ENCODE measurements around the gene ACAD10.
"Not testable (repeated sequence)": the region's sequence is repeated elsewhere in the genome, so short reads cannot be mapped to it uniquely, and the experiment has no call there.

ACAD10 gene

DNA sequence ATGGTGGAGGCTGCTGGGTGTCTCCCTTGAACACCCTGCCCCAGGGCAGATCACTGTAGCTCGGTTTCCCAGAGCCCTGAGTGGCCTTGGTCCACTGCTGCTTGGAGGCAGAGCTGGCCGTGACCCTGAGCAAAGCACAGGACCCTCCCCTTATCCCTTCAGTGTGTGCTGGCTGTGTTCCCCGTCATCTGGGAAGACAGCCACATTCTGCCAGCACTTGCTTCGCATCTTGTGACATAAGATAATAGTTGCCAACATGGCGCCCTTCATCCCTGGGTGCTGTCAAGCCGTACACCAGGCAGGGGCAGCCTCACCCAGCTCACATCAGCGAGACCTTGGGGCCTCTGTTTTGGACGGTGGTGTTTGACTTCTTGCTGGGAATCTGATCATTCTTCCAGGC lies 68.8 kb downstream of the ACAD10 start:
- no peak for DNase-seq

DNA sequence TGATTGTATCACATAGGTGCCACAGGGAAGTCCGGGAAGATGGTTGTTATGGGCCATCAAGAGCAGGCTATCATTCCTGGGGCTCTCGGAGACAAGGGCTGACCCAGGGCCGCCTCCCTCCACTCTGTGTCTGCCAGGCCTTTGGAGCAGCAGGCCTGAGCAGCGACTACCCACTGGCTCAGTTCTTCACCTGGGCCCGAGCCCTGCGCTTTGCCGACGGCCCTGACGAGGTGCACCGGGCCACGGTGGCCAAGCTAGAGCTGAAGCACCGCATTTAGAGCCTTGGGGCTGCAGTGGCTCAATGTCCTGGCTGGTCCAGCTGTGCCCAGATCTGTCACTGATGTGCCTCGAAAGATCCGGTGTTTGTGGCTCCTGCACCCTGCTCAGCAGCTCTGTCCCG lies 70.3 kb downstream of the ACAD10 start:
- DNase-seq, result no peak

DNA sequence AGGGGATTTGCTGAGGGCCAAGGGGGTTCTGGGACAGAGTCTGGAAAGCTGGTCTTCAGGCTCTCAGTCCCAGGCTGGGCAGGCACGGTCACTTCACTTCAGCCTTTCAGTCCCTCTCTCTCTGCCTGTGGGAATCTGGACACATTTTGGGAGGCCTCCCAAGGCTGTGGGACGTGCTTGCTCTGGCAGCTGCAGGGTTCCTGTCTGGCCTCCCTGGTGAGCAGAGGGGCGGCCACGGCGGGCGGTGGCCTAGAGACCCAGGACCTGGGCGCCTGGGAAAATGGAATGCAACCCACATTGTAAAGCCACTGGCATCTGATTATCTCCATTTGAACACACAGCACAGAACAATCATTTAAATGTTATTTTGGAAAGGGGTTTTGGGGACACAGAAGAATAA lies 70.8 kb downstream of the ACAD10 start:
- no peak for DNase-seq

DNA sequence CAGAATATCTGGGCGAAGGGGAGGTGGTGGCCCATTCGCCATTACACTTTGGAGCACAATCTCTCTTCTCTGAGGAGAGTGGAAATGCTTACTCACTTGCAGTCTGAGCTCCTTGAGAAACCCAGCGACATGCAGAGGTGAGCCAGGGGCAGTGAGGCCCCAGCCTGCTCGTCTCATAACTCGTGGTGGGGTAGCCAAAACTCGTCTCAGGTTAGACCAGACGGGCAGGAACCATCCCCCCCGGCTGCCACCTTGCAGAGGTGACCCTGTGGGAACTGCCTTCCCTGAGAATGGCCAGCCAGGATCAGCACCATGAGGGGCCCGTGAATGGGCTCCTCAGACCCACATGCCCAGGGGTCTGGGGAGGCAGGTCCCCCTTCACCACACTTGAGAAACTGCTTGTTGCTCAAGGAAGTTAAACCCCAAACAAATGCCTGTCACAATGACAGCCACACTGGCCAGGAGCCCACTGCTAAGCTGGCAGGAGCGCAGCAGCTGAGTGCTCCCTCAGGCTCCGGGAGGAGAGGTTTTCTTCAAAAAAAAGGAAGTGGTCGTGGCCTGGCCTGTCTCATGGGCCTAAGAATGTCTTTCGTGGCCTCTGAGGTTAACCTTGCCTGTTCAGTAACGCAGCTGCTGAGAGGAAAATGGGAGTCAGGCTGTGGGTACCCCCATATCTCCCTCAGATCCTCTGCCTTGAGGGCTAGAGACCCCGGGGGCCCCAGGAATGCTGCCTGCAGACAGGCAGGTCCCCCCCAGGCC lies 71.7 kb downstream of the ACAD10 start:
- DNase-seq, result no peak

DNA sequence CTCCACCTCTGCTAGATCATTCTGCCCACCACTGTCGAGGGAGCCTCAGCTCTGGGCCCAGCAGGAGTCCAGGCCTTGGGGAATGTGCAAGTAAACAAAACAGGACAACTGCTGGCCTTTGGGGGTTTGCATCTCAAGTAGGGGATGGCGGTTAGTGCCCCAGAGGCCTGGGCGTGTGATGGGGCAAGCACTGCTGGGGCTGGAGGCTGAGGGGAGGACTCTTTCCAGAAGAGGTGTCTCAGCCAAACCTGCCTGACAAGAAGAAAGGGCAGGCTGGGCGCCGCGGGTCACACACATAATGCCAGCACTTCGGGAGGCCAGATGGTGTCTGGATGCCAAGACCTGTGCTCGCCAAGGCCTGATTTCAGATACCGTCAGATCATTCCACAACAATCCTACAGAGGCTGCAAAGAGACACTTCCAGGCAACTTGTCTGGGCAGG lies 72.3 kb downstream of the ACAD10 start:
- no peak for DNase-seq

DNA sequence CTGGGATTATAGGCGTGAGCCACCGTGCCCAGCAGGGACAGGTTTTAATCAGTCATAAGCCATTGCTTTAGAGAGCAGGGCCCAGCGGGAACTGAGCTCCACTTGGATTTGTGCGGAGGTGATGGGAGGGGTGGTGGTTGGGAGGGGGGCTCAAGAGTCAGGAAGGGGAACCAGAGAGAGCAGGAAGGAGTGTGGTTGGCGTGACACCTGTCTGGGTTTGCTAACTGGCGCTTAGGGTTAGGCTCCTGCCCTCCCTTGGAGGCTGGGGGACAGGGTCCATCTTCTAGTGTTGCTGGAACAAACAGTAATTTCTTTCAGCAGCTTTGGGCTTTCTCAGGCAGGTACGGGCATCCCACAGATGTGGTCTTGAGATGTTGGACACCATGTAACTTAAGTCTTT lies 73.4 kb downstream of the ACAD10 start:
- no peak for DNase-seq

DNA sequence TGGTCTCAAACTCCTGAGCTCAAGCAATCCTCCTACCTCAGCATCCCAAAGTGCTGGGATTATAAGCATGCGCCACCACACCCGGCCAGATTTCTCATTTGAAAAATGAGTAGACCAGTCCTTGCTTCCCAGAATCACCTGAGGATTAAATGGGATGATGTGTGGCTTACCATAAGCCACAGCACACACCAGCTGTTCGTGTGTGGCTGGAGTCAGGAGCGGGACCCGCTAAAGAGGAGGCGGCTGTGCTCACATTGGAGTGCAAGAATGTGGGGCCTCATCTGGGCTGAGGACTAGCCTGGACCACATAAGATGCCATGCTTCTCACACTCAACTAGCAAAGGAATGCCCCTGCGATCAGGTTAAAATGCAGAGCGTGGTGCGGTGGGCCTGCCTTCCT lies 74.1 kb downstream of the ACAD10 start:
- no peak for DNase-seq

DNA sequence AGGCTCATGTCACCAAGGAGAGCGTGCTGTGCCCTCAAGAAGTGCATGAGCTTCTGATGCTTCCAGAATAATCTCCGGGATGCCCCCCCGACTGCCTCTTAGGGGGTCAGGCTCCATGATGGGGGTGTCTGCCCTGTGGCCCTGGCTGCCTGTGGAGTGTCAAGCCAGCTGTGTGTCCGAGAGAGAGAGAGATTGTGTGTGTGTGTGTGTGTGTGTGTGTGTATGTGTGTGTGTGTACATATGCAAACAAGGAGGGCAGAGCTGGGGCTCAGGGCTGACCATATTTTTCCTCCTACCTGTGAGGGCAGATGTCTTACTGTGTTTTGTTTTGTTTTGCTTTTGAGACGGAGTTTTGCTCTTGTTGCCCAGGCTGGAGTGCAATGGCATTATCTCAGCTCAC lies 75.2 kb downstream of the ACAD10 start:
- no peak for DNase-seq

DNA sequence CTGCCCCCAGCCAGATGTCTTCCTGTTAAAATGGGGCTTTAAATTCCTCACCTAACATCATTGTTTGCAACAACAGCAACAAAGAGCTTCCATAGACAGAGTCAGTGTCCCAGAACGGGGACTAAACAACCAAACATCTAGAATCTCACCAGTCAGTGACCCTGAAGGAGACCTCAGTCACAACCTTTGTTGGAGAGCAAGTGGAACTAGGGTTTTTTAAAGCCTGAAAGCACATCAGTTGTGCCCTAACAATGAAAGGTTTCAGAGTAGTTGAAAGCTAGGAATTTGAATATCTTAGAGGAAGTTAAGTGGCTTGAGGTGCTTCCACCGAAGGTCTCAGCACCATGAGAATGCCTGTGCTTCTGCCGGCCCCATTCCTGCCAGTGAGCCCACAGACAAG lies 75.9 kb downstream of the ACAD10 start:
- DNase-seq, result no peak

DNA sequence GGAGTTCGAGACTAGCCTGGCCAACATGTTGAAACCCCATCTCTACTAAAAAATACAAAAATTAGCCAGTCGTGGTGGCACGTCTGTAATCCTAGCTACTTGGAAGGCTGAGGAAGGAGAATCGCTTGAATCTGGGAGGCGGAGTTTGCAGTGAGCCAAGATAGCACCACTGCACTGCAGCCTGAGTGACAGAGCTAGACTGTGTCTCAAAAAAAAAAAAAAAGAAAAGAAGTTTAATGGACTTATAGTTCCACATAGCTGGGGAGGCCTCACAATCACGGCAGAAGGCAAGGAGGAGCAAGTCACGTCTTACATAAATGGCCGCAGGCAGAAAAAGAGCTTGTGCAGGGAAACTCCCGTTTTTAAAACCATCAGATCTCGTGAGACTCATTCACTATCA lies 77.7 kb downstream of the ACAD10 start:
- DNase-seq, result not testable (repeated sequence)

DNA sequence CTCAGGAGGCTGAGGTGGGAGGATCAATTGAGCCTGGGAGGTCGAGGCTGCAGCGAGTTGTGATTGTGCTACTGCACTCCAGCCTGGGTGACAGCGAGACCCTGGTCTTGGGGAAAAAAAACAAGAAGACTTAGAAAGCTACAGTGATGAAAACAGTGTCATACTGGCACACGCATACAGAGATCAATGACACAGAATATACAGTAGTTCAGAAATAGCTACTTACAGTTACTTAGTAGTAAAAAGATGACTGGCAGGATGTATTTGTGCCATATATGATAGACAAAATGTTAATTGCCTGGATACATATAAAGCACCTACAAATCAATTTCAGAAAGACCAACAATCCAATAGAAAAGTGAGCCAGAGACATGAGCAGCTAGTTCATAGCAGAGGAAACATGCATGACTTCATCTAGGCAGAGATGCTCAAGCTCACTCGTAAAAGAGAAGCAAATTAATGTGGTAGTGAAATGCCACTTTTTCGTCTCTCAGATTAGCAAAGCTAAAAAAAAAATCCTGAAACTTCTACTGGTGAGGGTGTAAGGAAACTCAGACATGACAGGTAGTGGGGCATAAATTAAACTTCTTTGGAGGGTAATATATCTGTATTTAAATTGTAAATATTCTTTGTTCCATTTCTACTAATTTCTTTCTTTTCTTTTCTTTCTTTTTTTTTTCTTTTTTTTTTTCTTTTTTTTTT lies 78.4 kb downstream of the ACAD10 start:
- no peak for DNase-seq

DNA sequence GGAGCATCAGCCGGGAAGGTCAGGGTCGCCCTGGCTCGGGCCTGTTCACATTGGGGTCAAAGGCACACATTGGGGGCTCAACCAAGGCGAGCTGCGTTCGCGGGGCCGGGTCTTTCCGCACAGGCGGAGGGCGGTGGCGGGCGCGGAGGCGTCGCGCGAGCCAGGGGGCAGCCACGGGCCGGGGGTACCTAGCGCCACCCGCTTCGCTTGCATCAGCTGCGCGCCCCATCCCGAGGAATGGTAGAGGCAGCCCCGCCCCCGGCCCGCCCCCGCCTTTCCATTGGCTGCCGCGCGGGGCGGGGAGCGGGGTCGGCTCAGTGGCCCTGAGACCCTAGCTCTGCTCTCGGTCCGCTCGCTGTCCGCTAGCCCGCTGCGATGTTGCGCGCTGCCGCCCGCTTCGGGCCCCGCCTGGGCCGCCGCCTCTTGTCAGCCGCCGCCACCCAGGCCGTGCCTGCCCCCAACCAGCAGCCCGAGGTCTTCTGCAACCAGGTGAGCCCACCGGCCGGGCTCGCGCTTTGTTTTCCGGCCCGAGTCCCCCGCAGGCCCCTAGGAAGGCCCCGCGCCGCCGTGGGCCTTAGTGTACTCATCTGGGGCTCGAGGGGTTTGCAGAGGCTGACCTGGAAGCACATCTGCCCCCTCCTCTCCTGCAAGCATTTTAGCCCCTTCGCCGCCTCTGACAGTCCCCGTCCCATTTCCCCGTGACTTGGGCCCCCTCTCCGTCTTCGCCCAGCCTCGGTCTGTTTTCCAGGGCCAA lies 80.9 kb downstream of the ACAD10 start, which contains the start of gene ALDH2:
TSS of gene ALDH2 (plus strand) at position 326 of the 754 bp plus-strand sequence. CDS start at position 376, 50 bp downstream.
- peak; percentile 26 to 54 for DNase-seq

DNA sequence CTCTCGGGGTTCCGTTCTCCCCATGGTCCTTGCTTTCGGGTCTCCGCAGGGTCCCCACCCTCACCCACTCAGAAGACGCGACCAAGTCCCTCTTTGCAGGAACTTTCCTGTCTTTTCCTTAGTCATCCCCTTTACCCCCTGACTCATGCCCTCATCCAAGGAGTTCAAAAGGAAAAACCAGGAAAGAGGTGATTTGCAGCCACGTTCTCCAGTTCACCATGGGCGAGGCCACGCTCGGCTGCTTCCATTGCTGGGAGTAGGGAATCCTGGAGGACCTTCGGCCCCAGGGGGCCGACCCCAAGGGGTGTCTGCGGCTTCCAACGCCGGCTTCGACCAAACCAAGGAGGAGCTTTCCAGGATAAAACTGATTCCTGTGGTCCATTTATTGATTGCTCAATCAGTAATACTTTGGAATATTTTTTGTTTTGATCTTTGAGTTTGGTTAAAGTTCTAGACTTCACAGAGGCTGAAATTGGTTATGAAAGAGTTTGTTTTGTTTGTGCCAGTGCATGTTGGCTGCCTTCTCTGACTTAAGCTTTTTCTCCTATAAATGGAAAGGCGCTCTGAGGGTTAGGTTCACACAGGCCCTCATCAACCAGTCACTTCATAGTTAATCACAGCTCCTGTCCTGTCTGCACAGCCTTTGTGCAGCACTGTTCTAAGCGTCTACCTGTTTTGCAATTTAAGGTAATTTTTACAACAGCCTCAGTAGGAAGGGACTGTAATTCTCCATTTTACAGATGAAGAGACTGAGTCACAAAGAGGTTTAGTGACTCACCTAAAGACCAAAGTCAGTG lies 81.7 kb downstream of the ACAD10 start:
- DNase-seq, result no peak

DNA sequence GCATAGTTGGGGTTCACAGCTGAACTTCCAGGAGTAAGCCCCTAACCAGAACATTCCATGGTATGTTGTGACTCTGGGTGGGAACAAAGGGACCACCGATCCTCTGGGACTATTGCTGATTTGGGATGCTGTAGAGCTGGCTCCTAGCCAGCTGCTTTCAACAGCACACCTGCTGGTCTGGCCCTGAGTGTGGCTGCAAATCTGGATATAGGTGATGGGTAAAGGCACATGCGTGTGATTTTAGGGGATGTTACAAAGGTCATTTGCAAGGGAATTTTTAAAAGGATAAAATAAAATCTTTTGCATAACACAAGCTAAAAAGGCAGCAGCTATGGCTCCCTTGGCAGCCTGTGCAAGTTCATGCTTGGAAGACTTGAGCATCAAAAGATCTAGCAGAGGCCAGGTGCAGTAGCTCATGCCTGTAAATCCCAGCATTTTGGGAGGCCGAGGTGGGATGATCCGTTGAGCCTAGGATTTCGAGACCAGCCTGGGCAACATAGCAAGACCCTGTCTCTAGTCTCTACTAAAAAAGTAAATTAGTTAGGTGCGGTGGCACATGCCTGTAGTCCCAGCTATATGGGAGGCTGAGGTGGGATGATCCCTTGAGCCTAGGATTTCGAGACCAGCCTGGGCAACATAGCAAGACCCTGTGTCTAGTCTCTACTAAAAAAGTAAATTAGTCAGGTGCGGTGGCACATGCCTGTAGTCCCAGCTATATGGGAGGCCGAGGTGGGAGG lies 82.5 kb downstream of the ACAD10 start:
- DNase-seq, result no peak

DNA sequence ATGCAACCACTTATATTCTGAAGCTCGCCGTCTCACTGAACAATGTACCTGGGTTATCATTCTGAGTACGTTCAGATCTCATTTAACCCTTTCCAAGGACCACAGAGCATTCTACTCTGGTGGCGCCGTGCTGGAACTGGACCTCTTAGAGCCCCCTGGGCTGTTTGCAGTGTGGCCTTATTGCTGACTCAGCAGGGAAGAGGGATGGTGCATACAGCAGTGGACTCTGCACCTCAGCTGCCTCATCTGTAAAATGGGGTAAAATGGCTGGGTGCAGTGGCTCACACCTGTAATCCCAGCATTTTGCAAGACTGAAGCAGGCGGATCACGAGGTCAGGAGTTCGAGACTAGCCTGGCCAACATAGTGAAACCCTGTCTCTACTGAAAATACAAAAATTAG lies 83.7 kb downstream of the ACAD10 start:
- DNase-seq, result no peak

DNA sequence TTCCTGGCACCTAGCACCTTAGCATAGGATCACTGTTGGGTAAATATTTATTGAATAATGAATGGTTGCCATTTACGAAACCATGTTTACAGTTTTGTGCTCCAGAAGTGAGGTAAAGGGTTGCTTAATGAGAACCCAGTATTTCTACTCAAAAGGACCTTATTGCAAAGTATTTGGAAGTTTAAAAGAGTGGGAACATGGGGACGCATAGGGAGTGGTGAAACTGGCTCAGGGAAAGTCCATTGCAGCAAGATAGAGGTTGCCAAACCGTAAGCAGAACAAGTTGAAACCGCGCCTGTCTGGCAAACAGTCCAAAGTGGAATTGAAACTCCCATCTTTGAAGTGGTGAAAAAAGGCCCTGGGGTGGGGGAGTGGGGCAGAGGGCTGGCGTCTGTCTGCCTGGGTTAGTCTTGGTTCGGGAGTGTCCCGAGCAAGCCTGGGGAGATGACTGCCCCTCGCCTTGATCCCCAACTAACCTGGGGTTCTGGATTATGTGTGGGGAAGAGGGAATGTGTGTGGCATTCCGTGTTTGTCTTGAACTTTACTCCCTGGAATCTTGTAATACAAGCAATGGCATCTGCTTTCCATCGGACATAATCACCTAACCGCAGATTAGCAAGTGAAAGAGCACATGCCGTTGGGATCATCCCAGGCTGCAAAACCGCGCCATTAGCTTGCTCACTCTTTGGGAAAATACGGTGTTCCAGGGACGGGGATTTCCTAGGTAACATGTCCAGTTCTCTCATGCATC lies 88.1 kb downstream of the ACAD10 start:
- no peak for DNase-seq

DNA sequence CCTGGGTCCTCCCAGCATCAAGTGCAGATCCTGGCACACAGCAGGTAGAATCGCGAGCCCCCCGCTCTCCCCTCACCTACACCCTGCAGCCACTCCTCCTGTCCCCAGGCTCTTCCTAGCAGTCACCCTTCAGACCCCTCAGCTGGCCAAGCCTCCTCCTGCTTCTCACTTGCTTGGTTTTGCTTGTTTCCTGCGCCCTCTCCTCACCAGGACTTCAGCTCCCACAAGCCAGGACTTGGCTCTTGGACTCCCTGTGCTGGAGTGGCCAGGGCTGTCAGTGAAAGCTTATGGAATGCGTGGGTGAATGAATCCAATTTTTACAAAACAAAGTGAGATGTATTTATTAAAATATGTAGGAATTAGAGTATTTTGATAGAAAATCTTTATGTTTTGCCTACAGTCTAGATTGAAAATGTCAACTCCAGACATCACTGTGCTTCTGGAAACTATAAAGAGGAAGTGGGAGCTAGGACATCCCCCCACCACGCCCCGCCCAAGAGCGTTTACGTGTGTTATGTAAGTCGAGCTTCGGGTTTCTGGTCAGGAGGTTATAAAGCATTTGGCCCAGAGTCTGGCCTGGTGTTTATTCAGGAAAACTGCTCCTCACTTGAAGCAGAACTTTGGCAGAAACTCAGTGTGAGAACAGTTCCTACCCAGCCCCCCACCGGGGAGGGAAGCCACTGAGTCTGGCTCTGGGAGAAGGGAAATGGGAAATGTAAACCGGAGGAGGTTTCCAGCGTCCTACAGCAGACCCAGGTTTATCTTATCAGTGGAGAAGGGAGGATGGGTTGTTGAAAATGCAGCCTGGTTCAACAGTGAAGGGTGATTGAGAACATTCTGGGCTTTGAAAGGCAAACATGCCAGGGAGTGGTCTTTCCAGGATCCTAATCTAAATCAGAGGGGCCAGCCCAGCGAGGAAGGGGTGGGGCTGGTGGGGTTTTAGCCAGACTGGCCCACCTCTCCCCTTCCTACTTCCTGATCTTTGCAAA lies 89.6 kb downstream of the ACAD10 start:
- DNase-seq, result no peak

DNA sequence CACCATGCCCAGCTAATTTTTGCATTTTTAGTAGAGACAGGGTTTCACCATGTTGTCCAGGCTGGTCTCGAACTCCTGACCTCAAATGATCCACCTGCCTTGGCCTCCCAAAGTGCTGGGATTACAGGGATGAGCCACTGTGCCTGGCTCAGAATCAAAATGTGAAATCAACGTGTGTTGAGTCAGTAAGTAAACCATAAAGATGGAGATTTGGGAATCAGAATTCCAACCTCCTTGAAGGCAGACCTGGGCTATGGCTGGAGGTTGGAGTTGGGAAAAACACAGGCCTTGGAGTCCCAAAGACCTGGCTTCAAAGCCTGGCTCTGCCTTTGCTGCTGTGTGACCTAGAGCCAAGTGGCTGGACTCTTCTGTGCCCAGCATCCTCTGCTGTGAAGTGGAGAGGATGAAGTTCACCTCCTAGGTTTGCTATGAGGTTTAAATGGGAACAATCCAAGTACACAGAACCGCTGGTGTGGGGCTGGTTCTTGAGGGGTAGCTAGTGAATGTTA lies 91.0 kb downstream of the ACAD10 start:
- no peak for DNase-seq

DNA sequence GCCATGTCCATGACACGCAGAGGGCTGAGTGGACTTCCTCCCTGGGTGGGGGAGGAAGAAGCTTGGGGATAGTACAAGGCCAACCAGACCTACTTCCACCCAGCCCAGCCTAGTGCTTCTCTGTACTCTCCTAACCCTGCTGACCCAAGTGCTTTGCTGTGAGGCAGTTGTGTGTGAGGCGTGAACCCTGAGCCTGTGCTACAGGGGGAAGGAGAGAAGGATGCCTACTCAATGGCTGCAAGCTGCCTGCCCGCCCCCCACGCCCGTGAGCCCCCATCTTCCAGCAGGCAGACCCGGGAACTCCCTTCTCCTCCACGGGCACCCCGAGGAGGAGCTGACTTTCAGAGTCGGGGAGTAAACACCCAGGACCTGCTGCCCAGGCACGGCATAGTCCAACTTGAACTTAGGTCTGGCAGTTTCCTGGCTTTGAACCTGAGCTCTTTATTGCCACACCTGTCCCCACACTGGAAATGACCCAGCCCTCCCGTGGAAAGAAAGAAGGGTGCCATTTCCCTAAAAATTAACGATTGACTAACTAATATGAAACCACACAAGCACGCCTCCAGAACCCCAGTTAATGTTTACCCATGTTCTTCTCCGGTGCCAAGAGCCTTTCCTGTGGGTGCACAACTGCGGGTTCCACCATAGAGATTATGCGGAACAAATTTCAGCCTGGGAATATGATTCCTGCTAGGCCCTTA lies 91.6 kb downstream of the ACAD10 start:
- DNase-seq, result no peak

All from stimulated activated CD4-positive, alpha-beta T cell treated with anti-CD3 and anti-CD28 coated beads, Interleukin-2, amount 100 ng/mL, for 24 hours (primary cell).